Upper lobe of left lung (tissue), 6 donors: ENCODE results near the gene EDC4. TPM values are rescaled to one million over a fixed set of nuclear protein-coding genes. Genes with fewer than 3 reads are reported as not detected.
A peak's percentile ranks its signal among the peaks of the same experiment; 100 is the strongest.

Experiments used
- ATAC-seq, 2 donors: fragments of 200-7000 bp; cut with Tn5 transposase; one replicate each; pipeline ENCODE4 v1.9.1; 2022; ENCODE audit warnings: mild to moderate bottlenecking in 2 of 2, moderate library complexity in 2 of 2; ENCODE audit not compliant: low FRiP score in 2 of 2
- DNase-seq, 2 donors: peaks; one replicate each; pipeline ENCODE4 v3.0.0-alpha.2; 2019 to 2020
- H3K27ac ChIP-seq, 4 donors: fragments of 200-600 bp; sonication (generic); one replicate each; pipeline ENCODE4 v1.5.1; 2016 to 2019
- H3K27me3 ChIP-seq, 4 donors: fragments of 200-600 bp; sonication (generic); one replicate each; pipeline ENCODE4 v1.5.1; 2017 to 2019
- H3K36me3 ChIP-seq, 4 donors: fragments of 200-600 bp; sonication (generic); one replicate each; pipeline ENCODE4 v1.5.1; 2016 to 2019
- H3K4me1 ChIP-seq, 4 donors: fragments of 200-600 bp; sonication (generic); one replicate each; pipeline ENCODE4 v1.5.1; 2018 to 2019
- H3K4me3 ChIP-seq, 4 donors: fragments of 200-600 bp; sonication (generic); one replicate each; pipeline ENCODE4 v1.5.1; 2017 to 2019; ENCODE audit warnings: mild to moderate bottlenecking in 2 of 4, moderate library complexity in 1 of 4
- H3K9me3 ChIP-seq, 4 donors: fragments of 200-600 bp; sonication (generic); one replicate each; pipeline ENCODE4 v1.5.1; 2018 to 2019
- CTCF ChIP-seq, 6 experiments: fragments of 450-650 bp in 4 of 6; fragments of 200-600 bp in 2 of 6; sonication (generic) in 2 of 6; IDR thresholded peaks; one replicate each; pipeline ENCODE4 v1.5.1; 2016 to 2019; ENCODE audit warnings: antibody characterized with exemption in 6 of 6
- EP300 ChIP-seq, 4 donors: sonication (generic); formaldehyde crosslinking; IDR thresholded peaks; one replicate each; pipeline ENCODE4 v1.5.1; 2017; ENCODE audit warnings: antibody characterized with exemption in 4 of 4, control low read depth in 2 of 4
- POLR2A ChIP-seq, 4 donors: fragments of 450-650 bp; IDR thresholded peaks; one replicate each; pipeline ENCODE4 v1.5.1; 2016 to 2017; ENCODE audit warnings: antibody characterized with exemption in 4 of 4, mild to moderate bottlenecking in 2 of 4
- POLR2AphosphoS5 ChIP-seq, 2 donors: sonication (generic); formaldehyde crosslinking; IDR thresholded peaks; one replicate each; pipeline ENCODE4 v1.5.1; 2017; ENCODE audit warnings: antibody characterized with exemption in 2 of 2
- WGBS, 2 donors: methylation state at CpG; one replicate each; pipeline ENCODE4 v1.1.5; 2017 to 2018; 5-methylcytosine and 5-hydroxymethylcytosine counted together
- total RNA-seq, 6 donors: library from RNA; depleted of rRNA in 4 of 6; stranded (reverse); fragments of >200 nt in 4 of 6; gene quantifications; one replicate each; pipeline versions ENCODE4 v1.1.0 to v1.2.1, GENCODE V29; 2016 to 2021
- donor health status: DM: no; HTN: no; CAD: no; lungs with moderate emphysema.
- donor health status: DM: no; HTN: yes; CAD: no; lungs with severe emphysema.

EDC4 gene
- total RNA-seq, 6 donors from 2014 or later, result 41.6 to 101 (median 65.0) TPM

- Histone ChIP-seq H3K27ac (peak overlapping the region in 1 of 4 donors; percentile 0), H3K9me3 (no peaks in the 10 kb centered on the region), H3K4me3 (peak overlapping the region in 3 of 4 donors; percentile 58 to 82 (median 72)), H3K36me3 (peaks cover 18 to 62% (median 46%) of the 10 kb centered on the region in 4 donors), H3K4me1 (peaks cover 21 to 34% (median 25%) of the 10 kb centered on the region in 4 donors), H3K27me3 (no peaks in the 10 kb centered on the region)
- no peak for ATAC-seq
- TF ChIP-seq POLR2AphosphoS5 (IDR thresholded peaks at IDR 0.05), result no peak
- TF ChIP-seq EP300 (IDR thresholded peaks at IDR 0.05), result no peak
- TF ChIP-seq CTCF (IDR thresholded peaks at IDR 0.05), result no peak
- TF ChIP-seq POLR2A (IDR thresholded peaks at IDR 0.05), result no peak
- no peak for DNase-seq
- 33 to 67% methylated on average over 1 to 3 of the region's 3 CpGs for WGBS, 2 donors
These were observed 1.5 kb downstream of the EDC4 start for GRCh38 chr16:67874372-67874771.

- Histone ChIP-seq H3K4me1 (peaks cover 21 to 34% (median 24%) of the 10 kb centered on the region in 4 donors), H3K36me3 (peaks cover 44 to 63% (median 60%) of the 10 kb centered on the region in 4 donors), H3K27me3 (no peaks in the 10 kb centered on the region), H3K27ac (no peak overlapping the region), H3K9me3 (no peaks in the 10 kb centered on the region), H3K4me3 (no peak overlapping the region)
- ATAC-seq (no peak), DNase-seq (no peak)
- TF ChIP-seq EP300 (IDR thresholded peaks at IDR 0.05) (no peak), POLR2A (IDR thresholded peaks at IDR 0.05) (no peak), CTCF (IDR thresholded peaks at IDR 0.05) (no peak)
- WGBS, 2 donors, result 97 to 99% methylated on average over 11 of the region's 11 CpGs
These were observed 4.2 kb downstream of the EDC4 start for GRCh38 chr16:67877064-67877463.

- Histone ChIP-seq H3K4me3 (no peak overlapping the region), H3K36me3 (peaks cover 52 to 74% (median 72%) of the 10 kb centered on the region in 4 donors), H3K4me1 (peaks cover 16 to 27% (median 18%) of the 10 kb centered on the region in 4 donors), H3K9me3 (no peaks in the 10 kb centered on the region), H3K27ac (no peak overlapping the region), H3K27me3 (no peaks in the 10 kb centered on the region)
- DNase-seq (no peak), ATAC-seq (no peak)
- WGBS, 2 donors, result 91 to 96% methylated on average over 4 to 6 of the region's 6 CpGs
- TF ChIP-seq POLR2A (IDR thresholded peaks at IDR 0.05), result no peak
- TF ChIP-seq POLR2AphosphoS5 (IDR thresholded peaks at IDR 0.05), result no peak
- no peak for TF ChIP-seq EP300 (IDR thresholded peaks at IDR 0.05)
These were observed 5.4 kb downstream of the EDC4 start for GRCh38 chr16:67878232-67878631.

GRCh38 chr16:67878846-67879245, 6.0 kb downstream of the EDC4 start:
- ATAC-seq, result no peak
- DNase-seq, result no peak
- TF ChIP-seq POLR2AphosphoS5 (IDR thresholded peaks at IDR 0.05) (no peak), CTCF (IDR thresholded peaks at IDR 0.05) (no peak), POLR2A (IDR thresholded peaks at IDR 0.05) (no peak), EP300 (IDR thresholded peaks at IDR 0.05) (no peak)
- H3K4me1 ChIP-seq, result peaks cover 12 to 21% (median 15%) of the 10 kb centered on the region in 4 donors
- no peak overlapping the region for H3K27ac ChIP-seq
- no peak overlapping the region for H3K4me3 ChIP-seq
- no peaks in the 10 kb centered on the region for H3K27me3 ChIP-seq
- H3K9me3 ChIP-seq, result no peaks in the 10 kb centered on the region
- H3K36me3 ChIP-seq, result peaks cover 52 to 80% (median 77%) of the 10 kb centered on the region in 4 donors
- 97% methylated on average over 9 of the region's 9 CpGs; no CpG with 5 or more reads in 1 of the 2 donors for WGBS, 2 donors

- no peak overlapping the region for H3K27ac ChIP-seq
- H3K27me3 ChIP-seq, result no peaks in the 10 kb centered on the region
- WGBS, 2 donors, result 93 to 95% methylated on average over 6 to 8 of the region's 12 CpGs
- TF ChIP-seq EP300 (IDR thresholded peaks at IDR 0.05), result no peak
- TF ChIP-seq POLR2A (IDR thresholded peaks at IDR 0.05), result no peak
- no peak for TF ChIP-seq POLR2AphosphoS5 (IDR thresholded peaks at IDR 0.05)
- TF ChIP-seq CTCF (IDR thresholded peaks at IDR 0.05), result no peak
- DNase-seq (no peak), ATAC-seq (no peak)
- H3K4me1 ChIP-seq, result peaks cover 6 to 19% (median 14%) of the 10 kb centered on the region in 4 donors
- no peaks in the 10 kb centered on the region for H3K9me3 ChIP-seq
- no peak overlapping the region for H3K4me3 ChIP-seq
- peaks cover 52 to 85% (median 82%) of the 10 kb centered on the region in 4 donors for H3K36me3 ChIP-seq
These were observed 6.6 kb downstream of the EDC4 start for GRCh38 chr16:67879462-67879861.
